Measurements from ENCODE around the gene UBAC1.
"Not testable (repeated sequence)": the region's sequence is repeated elsewhere in the genome, so short reads cannot be mapped to it uniquely, and the experiment has no call there.

UBAC1 gene

GRCh38 chr9:135978642-135979546, 17.7 kb upstream of the UBAC1 start:
- no peak for DNase-seq (ENCODE audit: low read depth in 2 of 2)

DNA sequence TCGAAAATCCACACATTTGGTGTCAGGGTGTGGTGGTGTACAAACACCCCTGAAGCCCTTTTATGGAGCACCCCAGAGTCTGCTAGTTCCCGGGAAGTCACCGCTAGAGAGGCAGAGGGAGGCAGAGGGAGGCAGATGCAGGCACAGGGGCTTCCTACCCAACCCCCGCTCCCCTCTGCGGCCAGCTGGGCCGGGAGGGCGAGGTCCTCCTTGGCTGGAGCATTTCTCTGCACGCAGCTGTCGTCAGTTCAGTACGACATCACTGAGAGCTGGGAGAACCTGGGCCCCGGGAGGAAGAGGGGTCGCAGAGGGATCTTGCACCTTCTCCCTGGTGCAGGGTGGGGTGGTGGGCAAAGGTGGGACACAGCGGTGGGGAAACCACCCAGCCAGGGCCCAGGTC, 15.8 kb upstream of the UBAC1 start:
- DNase-seq (ENCODE audit: low read depth in 2 of 2) = no peak

DNA sequence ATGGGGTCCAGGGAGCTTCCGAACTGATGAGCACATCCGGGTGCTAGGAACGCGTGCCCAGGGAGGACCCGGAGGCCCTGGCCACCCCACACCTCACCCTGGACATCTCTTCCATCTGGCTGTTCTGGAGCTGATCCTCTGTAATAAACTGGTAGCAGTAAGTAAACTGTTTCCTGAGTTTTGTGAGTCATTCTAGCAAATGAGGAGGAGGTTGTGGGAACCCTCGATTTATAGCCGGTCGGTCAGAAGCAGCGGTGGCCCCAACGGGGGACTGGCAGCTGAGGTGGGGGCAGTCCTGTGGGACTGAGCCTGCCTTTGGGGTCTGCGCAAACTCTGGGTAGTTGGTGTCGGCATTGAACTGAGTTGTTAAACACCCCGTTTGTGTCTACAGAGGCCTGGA, 15.4 kb upstream of the UBAC1 start:
- DNase-seq (ENCODE audit: low read depth in 2 of 2) = no peak

DNA sequence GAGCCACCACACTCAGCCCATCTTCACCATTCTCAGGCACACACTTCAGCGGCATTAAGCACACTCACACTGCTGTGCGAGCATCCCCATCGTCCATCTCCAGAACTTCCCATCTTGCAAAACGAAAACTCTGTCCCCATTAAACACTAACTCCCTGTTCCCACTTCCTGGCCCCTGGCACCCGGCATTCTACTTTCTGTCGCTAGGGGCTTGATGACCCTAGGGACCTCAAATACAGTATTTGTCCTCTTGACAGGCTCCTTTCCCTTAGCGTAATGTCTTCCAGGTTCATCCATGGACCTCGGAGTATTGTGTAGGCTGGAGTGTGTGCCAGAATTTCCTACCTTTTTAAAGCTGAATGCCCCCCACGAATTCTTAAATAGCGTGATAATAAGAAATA, 14.7 kb upstream of the UBAC1 start:
- no peak for DNase-seq (ENCODE audit: low read depth in 2 of 2)

- no peak for DNase-seq (ENCODE audit: low read depth in 2 of 2)
Measured at GRCh38 chr9:135974220-135974573, 13.0 kb upstream of the UBAC1 start.

- no peak for DNase-seq (ENCODE audit: low read depth in 2 of 2)
Measured at GRCh38 chr9:135973277-135974219, 12.4 kb upstream of the UBAC1 start.

DNA sequence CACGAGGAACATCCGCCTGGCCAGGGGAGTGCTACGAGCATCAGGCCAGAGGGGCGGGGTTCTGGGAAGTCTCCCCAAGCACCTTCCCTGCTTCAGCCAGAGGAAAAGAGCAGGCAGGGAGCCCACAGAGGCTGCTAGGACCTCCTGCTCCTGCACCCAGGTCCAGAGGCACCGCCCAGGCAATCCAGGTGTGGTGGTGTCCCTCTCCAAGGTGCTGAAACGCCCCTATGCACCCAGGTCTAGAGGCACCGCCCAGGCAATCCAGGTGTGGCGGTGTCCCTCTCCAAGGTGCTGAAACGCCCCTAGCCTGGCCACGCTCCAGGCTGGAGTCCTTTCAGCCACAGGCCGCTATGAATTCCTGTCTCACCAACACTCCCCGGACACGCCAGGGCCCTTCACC, 10.7 kb upstream of the UBAC1 start:
- DNase-seq (ENCODE audit: low read depth in 2 of 2) = no peak

- peak; percentile 39 for DNase-seq (ENCODE audit: low read depth in 2 of 2)
Measured at GRCh38 chr9:135971111-135971766, 10.1 kb upstream of the UBAC1 start.

GRCh38 chr9:135970128-135970815, 9.1 kb upstream of the UBAC1 start:
- DNase-seq (ENCODE audit: low read depth in 2 of 2) = no peak

GRCh38 chr9:135969064-135969683, 8.0 kb upstream of the UBAC1 start:
- DNase-seq (ENCODE audit: low read depth in 2 of 2) = no peak

DNA sequence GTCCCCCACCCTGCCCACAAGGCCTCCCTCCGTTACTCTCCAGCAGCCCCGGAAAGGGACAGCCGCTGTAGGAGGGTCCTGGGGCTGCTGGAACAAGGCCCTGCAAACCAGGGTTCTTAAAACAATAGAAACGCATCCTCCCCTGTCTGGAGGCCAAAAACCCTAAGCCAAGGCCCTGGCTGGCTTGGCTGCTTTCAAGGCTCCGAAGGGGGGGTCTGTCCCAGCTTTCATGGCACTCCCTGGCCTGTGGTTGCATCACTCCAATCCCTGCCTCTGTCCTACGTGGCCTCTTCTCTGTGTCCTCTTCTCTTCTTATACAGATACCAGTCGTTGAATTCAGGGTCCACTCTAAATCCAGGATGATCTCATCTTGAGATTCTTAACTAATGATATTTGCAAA, 7.4 kb upstream of the UBAC1 start:
- DNase-seq (ENCODE audit: low read depth in 2 of 2) = no peak

GRCh38 chr9:135968083-135968476, 6.9 kb upstream of the UBAC1 start:
- DNase-seq (ENCODE audit: low read depth in 2 of 2) = no peak

DNA sequence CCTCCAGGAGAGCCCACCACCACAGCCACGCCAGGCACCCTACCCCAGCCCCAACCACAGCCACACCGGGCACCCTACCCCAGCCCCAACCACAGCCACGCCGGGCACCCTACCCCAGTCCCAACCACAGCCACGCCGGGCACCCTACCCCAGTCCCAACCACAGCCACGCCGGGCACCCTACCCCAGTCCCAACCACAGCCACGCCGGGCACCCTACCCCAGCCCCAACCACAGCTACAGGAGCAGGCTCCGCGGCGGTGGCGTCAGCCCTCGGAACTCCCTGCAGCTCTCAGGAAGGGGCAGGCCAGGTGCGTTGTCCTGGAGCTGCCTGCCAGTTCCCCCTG, 5.7 kb upstream of the UBAC1 start:
- not testable (repeated sequence) for DNase-seq (ENCODE audit: low read depth in 2 of 2)

- DNase-seq (ENCODE audit: low read depth in 2 of 2) = no peak
Measured at GRCh38 chr9:135965124-135965756, 4.1 kb upstream of the UBAC1 start.

GRCh38 chr9:135963938-135964337, 2.8 kb upstream of the UBAC1 start:
- no peak for DNase-seq (ENCODE audit: low read depth in 2 of 2)

- no peak for DNase-seq (ENCODE audit: low read depth in 2 of 2)
Measured at GRCh38 chr9:135963338-135963737, 2.2 kb upstream of the UBAC1 start.

GRCh38 chr9:135962696-135963307, 1.6 kb upstream of the UBAC1 start:
- DNase-seq (ENCODE audit: low read depth in 2 of 2) = no peak

DNA sequence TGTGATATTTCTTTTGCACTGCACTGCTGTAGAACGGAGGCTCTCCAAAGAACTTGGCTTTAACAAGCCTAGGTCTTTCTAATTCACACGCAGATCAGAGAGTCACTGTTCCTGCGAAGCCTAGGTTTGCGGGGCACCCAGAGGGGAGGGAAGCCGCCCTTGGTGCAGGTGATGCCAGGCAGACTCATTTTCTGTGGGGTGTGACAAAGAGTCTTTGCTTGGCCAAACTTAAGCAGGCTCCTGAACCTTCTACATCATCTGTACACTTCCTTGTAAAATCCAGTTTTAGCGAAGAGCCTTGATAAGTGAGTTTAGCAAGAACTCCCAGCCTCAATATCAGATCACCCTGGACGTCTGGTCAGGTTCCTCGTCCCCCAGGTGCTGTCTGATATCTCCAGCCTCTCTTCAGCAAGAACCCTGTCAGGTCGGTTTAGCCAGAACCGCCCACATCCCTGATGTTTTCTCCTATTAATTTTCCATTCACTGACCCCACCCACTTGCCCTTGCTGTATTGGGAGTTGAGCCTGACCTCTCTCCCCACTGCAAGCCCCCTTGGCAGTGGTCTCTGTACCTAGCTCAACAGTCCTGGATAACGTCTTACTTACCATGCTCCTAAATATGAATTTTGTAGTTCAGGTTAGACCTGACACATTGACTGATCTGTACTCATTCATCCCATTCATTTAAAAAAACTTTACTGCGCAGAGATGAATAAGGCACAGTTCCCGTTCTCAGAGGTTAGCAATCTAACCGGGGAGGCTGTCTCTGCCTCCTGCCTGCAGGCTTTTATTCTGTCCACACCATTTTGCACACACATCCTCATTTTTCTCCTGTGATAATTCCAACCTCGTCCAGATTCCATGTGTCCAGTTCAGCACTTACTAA, 880 bp upstream of the UBAC1 start:
- no peak for DNase-seq (ENCODE audit: low read depth in 2 of 2)

Measured in fibroblast of skin of left quadriceps (primary cell).